Measurements from ENCODE around the gene TMEM97. TPM values are rescaled to one million over a fixed set of nuclear protein-coding genes. Genes with fewer than 3 reads are reported as not detected.
"Not testable (repeated sequence)": the region's sequence is repeated elsewhere in the genome, so short reads cannot be mapped to it uniquely, and the experiment has no call there.

The TMEM97 gene
- total RNA-seq = 20.5 and 26.0 TPM in 2 replicates
- 6.7 TPM for polyA plus RNA-seq (2012)

DNA sequence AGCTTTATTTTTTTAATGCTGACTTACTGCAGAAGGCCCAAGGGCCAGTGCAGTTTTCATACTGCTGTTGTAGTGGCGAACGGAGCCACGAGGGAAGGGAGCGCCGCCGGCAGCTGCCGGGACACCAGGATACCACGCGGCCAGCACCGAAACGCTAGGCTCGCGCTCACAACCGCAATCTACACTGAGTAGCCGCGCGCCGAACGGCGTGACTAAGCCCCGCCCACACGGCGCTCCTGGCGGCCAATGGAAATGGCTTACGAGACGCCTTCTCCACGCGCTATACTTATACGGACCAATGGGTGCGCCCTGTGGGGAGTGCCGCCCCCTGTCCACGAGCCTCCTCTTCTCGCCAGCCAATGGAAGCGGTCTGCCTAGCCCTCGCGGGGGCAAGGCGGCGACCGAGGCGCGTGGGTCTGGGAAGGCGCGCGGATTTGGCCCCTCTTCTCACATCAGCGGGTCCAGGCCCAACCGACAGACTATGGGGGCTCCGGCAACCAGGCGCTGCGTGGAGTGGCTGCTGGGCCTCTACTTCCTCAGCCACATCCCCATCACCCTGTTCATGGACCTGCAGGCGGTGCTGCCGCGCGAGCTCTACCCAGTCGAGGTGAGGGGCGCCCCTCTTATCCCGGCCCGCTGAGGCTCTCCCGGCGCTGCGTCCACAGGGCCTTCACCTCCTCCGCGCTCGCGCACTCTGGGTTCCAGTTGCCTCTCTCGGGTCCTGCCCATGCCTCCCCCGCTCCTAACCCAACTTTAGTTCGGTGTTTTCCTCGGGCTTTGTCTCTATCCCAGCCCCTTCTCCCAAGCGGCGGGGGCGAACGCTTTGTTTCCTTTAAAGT lies at the start of gene TMEM97:
Gene TMEM97 (plus strand): TSS at position 442 of the 839 bp plus-strand sequence. CDS start 40 bp downstream, at position 482.
- DNase-seq (ENCODE audit: low read depth) = peak; percentile 99

DNA sequence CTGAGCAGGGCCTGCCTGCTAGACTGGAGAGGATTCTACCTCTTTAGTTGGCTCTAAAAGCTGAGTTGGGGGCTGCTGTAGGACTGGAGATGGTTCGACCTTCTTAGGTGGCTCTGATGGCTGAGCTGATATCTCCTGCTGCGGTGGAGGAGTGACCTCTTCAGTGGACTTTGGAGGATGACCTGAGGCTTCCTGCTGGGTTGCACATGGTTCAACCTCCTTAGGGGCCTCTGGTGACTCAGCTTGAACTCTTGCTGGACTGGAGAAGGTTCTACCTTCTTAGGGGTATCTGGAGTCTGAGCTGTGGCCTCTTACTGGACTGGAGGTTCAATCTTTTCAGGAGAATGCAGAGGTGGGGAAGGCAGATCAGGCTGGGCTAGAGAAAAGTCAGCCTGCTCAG lies 48.9 kb upstream of the TMEM97 start:
- no peak for DNase-seq (ENCODE audit: low read depth)

DNA sequence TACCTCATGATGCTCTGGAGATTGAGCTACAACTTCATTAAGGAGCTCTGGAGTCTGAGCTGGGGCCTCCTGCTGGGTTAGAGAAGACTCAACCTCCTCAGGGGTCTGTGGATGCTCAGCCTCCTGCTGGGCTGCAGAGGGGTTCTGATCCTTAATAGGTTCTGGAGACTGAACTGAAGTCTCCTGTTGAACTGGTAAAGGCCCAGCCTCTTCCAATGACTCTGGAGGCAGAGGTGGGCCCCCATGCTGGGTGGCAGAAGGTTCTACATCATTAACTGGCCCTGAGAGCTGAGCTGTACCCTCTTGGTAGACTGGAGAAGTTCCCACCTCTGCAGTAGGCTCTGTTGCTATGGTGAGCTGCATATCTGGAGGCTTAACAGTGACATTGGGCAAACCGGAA lies 48.1 kb upstream of the TMEM97 start:
- no peak for DNase-seq (ENCODE audit: low read depth)

DNA sequence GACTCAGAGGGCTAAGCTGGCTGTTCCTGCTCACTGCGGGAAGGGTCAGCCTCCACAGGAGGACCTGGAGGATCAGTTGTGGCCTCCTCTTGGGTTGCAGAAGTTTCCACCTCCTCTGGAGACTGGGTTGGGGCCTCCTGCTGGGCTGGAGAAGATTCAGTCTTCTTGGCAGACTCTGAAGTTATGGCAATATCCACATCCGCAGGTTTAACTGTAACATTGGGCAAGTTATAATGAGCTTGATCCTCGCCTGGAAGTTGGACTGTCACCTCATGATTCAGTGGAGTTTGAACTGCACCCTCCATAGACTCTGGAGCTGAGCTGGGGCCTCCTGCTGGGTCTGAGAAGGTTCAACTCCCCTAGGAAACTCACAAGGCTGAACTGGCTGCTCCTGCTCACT lies 47.6 kb upstream of the TMEM97 start:
- no peak for DNase-seq (ENCODE audit: low read depth)

DNA sequence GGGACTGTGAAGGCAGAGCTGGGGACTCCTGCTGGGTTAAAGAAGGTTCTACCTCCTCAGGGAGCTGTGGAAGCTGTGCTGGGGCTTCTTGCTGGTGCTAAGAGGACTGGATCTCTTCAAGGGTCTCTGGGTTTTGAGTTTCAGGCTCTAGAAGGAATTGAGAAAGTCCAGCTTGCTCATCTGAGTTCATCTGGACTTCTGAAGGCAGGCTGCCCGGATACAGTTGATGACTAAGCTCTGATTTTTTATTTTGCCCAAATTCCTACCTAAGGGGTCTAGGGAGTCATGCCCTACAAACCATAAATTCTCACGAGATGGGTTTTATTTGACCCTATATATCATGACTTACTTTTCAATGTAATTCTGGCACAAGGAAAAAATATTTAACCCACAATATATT lies 46.8 kb upstream of the TMEM97 start:
- DNase-seq (ENCODE audit: low read depth) = no peak

- DNase-seq (ENCODE audit: low read depth) = not testable (repeated sequence)
Observed at GRCh38 chr17:28273341-28273740, 45.7 kb upstream of the TMEM97 start.

DNA sequence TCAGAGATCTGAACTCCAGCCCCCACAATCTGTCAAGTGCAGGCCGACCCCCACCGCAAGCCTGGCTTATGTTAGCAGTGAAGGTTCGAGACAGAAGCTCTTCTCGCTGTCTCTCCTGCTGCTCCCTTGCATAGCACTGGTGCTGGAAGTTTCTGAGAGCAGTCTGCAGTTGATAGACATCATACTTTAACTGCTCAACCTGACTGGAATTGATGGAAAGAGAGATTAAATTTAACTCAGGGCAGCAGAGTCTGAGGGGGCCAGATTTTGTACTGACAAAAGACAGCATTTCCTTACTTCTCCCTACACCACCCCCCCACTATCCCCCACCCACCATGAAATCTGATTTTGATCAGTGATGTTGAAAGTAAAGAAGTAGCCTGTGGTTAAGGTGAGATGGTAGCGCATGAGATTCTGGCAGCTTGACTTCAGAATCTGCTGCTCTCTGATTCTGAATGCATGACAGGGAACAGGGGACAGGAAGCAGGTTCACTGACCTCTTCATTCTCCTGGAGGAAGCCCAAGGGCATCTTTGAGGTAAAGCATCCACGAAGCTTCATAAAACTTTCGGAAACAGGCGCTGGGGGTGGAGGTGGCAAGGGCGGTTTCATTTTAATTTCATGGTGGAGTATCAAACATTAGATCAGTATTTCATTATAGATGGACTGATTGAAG lies 44.3 kb upstream of the TMEM97 start:
- no peak for DNase-seq (ENCODE audit: low read depth)

DNA sequence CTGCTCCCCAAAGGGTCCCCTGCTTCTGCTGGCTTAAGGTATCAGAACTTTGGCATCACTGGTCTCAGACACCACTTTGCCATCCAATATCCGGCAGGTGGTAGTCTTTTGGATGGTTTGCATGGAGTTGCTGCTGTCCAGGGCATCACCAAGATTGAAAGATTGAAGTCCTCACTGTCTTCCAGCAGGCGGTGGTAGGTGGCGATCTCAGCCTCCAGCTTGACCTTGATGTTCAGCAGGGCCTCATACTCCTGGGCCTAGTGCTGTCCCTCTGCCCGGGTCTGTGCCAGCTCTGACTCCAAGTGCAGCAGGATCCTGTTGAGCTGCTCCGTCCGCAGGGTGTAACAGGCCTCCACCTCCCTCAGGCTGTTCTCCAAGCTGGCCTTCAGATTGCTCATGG lies 43.0 kb upstream of the TMEM97 start:
- no peak for DNase-seq (ENCODE audit: low read depth)

- peak; percentile 19 for DNase-seq (ENCODE audit: low read depth)
Observed at GRCh38 chr17:28279411-28279810, 39.6 kb upstream of the TMEM97 start.

GRCh38 chr17:28280826-28281225 lies 38.2 kb upstream of the TMEM97 start:
- DNase-seq (ENCODE audit: low read depth) = no peak

GRCh38 chr17:28282596-28282995 lies 36.4 kb upstream of the TMEM97 start:
- peak; percentile 74 for DNase-seq (ENCODE audit: low read depth)

DNA sequence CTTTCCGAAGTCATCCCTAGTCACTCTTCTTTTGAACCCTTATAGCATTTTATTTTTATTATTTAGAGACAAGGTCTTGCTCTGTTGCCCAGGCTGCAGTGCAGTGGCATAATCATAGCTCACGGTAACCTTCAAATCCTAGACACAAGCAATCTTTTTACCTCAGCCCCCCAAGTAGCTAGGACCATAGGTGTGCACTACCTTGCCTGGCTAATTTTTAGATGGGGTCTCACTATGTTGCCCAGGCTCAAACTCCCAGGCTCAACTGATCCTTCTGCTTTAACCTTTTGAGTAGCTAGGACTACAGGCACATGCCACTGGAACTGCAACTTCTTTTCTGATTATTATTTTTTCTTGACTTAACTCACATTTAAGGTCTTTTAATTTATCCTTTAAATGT lies 33.0 kb upstream of the TMEM97 start:
- DNase-seq (ENCODE audit: low read depth) = no peak

DNA sequence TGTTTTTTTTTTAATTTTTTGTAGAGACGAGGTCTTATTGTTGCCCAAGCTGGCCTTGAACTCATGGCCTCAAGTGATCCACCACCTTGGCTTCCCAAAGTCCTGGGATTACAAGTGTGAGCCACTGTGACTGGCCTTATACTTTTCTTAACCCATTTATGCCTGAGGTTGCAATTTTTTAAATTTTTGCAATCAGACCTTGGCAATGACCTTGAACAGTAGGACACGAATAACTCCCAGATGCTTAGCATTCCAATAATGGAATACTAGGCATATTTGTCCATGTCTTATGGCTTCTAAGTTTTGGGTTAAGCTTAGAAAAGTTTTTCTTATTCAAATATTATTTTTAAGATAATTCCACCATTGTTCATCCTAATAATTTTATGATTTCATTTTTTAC lies 28.3 kb upstream of the TMEM97 start:
- no peak for DNase-seq (ENCODE audit: low read depth)

DNA sequence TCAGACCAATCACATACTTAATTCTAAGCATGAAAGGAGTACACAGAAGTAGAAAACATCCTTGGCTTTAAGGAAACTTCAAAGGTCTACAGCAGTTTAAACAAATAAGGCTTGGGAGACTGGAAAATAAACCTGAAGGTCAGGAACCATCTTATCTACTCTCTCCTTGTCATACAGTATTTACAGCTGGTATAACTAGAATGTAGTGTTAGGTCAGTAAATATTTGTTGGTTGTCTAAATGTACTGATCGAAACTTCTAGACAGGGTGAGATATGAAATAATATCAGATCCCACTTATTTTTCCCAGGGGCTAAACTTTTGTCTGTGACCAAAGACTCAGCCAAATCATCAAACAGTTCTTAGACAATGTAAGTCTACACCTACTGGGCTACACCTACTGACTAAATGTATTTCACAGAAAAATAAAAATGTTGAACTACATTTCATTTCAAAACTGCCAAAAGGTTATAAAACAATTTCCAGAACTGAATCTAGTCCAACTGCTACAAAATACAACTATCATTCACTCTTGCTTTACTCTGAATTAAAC lies 27.1 kb upstream of the TMEM97 start:
- no peak for DNase-seq (ENCODE audit: low read depth)

- DNase-seq (ENCODE audit: low read depth) = not testable (repeated sequence)
Observed at GRCh38 chr17:28292878-28293277, 26.1 kb upstream of the TMEM97 start.

- no peak for DNase-seq (ENCODE audit: low read depth)
Observed at GRCh38 chr17:28293994-28294393, 25.0 kb upstream of the TMEM97 start.

GRCh38 chr17:28295677-28296578 lies 23.1 kb upstream of the TMEM97 start:
- DNase-seq (ENCODE audit: low read depth) = no peak

DNA sequence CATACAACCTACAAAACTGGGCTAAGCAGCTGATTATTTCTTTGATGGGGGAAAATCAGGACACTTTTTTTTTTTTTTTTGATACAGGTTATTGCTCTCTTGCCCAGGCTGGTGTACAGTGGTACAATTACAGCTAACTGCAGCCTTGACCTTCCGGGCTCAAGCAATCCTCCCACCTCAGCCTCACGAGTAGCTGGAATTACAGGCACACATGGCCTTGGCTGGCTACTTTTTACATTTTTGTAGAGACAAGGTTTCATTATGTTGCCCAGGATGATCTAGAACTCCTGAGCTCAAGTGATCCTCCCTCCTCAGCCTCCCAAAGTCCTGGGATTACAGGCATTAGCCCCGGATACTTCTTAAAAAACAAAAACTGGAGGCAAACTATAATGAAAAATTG lies 20.6 kb upstream of the TMEM97 start:
- DNase-seq (ENCODE audit: low read depth) = no peak

- no peak for DNase-seq (ENCODE audit: low read depth)
Observed at GRCh38 chr17:28306954-28307401, 12.0 kb upstream of the TMEM97 start.

- no peak for DNase-seq (ENCODE audit: low read depth)
Observed at GRCh38 chr17:28313841-28314240, 5.2 kb upstream of the TMEM97 start.

Data from myocyte (in vitro differentiated cells).